H1 (cell line): ENCODE results near the gene CD58. TPM values are rescaled to one million over a fixed set of nuclear protein-coding genes. Genes with fewer than 3 reads are reported as not detected.

Source experiments
- CTCF ChIA-PET: fragments of 300-600 bp; sonication (Branson Sonifier 250); formaldehyde crosslinking; loops from one replicate; lab custom pipeline; 2021; ENCODE audit not compliant: partially characterized antibody; lab: Charles Lee
- POLR2A ChIA-PET: fragments of 300-600 bp; sonication (Branson Sonifier 250); formaldehyde crosslinking; loops from one replicate; lab custom pipeline; 2021; ENCODE audit warnings: inconsistent platforms; ENCODE audit not compliant: partially characterized antibody; lab: Charles Lee
- DNase-seq, 2 experiments: peaks; one replicate each; pipeline versions ENCODE4 v3.0.0 to v3.0.0-alpha.2; 2010 to 2022; ENCODE audit warnings: low spot score in 2 of 2, low read depth in 1 of 2, mixed read lengths in 1 of 2
- FAIRE-seq: peaks from 2 replicates; lab custom pipeline; 2011; peaks lifted over from hg19 to GRCh38; lab: Jason Lieb, UNC
- H2AFZ ChIP-seq: 2 replicates; pipeline ENCODE4 v1.8.1; 2012; ENCODE audit warnings: low read length, inconsistent platforms
- H2AK5ac ChIP-seq: 2 replicates; pipeline ENCODE4 v1.6.1; 2013; ENCODE audit warnings: low read depth, low read length
- H2BK120ac ChIP-seq: replicated peaks from 2 replicates; pipeline ENCODE3; 2013; ENCODE audit warnings: low read depth, low read length, inconsistent platforms
- H2BK12ac ChIP-seq: 2 replicates; pipeline ENCODE4 v1.6.1; 2013; ENCODE audit warnings: low read depth, low read length
- H2BK15ac ChIP-seq: 2 replicates; pipeline ENCODE4 v1.6.1; 2013; ENCODE audit warnings: low read length
- H2BK20ac ChIP-seq: 2 replicates; pipeline ENCODE4 v1.6.1; 2013; ENCODE audit warnings: low read length
- H2BK5ac ChIP-seq: 2 replicates; pipeline ENCODE4 v1.6.1; 2013; ENCODE audit warnings: low read depth, low read length
- H3K14ac ChIP-seq: 2 replicates; pipeline ENCODE4 v1.6.1; 2013; ENCODE audit warnings: inconsistent platforms; ENCODE audit not compliant: insufficient read length
- H3K18ac ChIP-seq: 2 replicates; pipeline ENCODE4 v1.6.1; 2013; ENCODE audit warnings: low read length; ENCODE audit errors: extremely low read depth
- H3K23ac ChIP-seq: 2 replicates; pipeline ENCODE4 v1.6.1; 2013; ENCODE audit warnings: inconsistent platforms; ENCODE audit not compliant: insufficient read length
- H3K23me2 ChIP-seq: 2 replicates; pipeline ENCODE4 v1.6.1; 2013; ENCODE audit warnings: low read depth, low read length
- H3K27ac ChIP-seq: 2 replicates; pipeline ENCODE4 v1.6.1; 2011; ENCODE audit warnings: low read depth, low read length, inconsistent platforms
- H3K27me3 ChIP-seq, 4 experiments: replicated peaks in 1 of 4; 1 replicate in 1 of 4; 2 replicates in 3 of 4; pipeline versions ENCODE4 v1.6.1 to v1.8.1; 2011 to 2013; ENCODE audit warnings: low read length in 3 of 4, mild to moderate bottlenecking in 3 of 4, inconsistent platforms in 2 of 4, mixed read lengths in 2 of 4, moderate library complexity in 1 of 4; ENCODE audit not compliant: control insufficient read depth in 3 of 4, insufficient read depth in 3 of 4; ENCODE audit errors: extremely low read depth in 1 of 4
- H3K36me3 ChIP-seq, 4 experiments: 2 replicates each; pipeline versions ENCODE4 v1.6.1 to v1.8.1; 2011 to 2013; ENCODE audit warnings: mild to moderate bottlenecking in 4 of 4, low read length in 3 of 4, moderate library complexity in 2 of 4, control low read depth in 1 of 4, inconsistent platforms in 1 of 4; ENCODE audit not compliant: insufficient read depth in 4 of 4, control insufficient read depth in 2 of 4
- H3K4ac ChIP-seq: replicated peaks from 2 replicates; pipeline ENCODE3; 2013; ENCODE audit warnings: low read length, low read depth, mixed read lengths, inconsistent platforms; ENCODE audit not compliant: insufficient read length
- H3K4me1 ChIP-seq, 4 experiments: replicated peaks in 1 of 4; 1 replicate in 1 of 4; 2 replicates in 3 of 4; pipeline versions ENCODE4 v1.6.1 to v1.8.1; 2011 to 2013; ENCODE audit warnings: low read length in 3 of 4, inconsistent platforms in 2 of 4, mixed read lengths in 1 of 4; ENCODE audit not compliant: insufficient read depth in 4 of 4, control insufficient read depth in 3 of 4
- H3K4me2 ChIP-seq, 2 experiments: 2 replicates each; pipeline versions ENCODE4 v1.6.1 to v1.8.1; 2011 to 2013; ENCODE audit warnings: low read depth in 2 of 2, low read length in 2 of 2, control low read depth in 1 of 2, inconsistent platforms in 1 of 2, mild to moderate bottlenecking in 1 of 2; ENCODE audit not compliant: insufficient read depth in 1 of 2
- H3K4me3 ChIP-seq, 4 experiments: fragments of 200-600, 300-600 bp in 1 of 4; sonication (generic), shearing (Covaris generic), sonication (Bioruptor Twin) in 1 of 4; 2 replicates each; pipeline versions ENCODE4 v1.5.1 to v1.8.1; 2011 to 2016; ENCODE audit warnings: low read length in 4 of 4, low read depth in 3 of 4, control low read depth in 2 of 4, inconsistent platforms in 2 of 4, mild to moderate bottlenecking in 2 of 4, mixed read lengths in 1 of 4, moderate library complexity in 1 of 4; ENCODE audit not compliant: insufficient read depth in 2 of 4; ENCODE audit errors: extremely low read depth in 1 of 4
- H3K56ac ChIP-seq: replicated peaks from 2 replicates; pipeline ENCODE3; 2013; ENCODE audit warnings: low read depth, mild to moderate bottlenecking, mixed read lengths, low read length, inconsistent platforms; ENCODE audit not compliant: insufficient read length
- H3K79me1 ChIP-seq: 2 replicates; pipeline ENCODE4 v1.6.1; 2013; ENCODE audit warnings: low read depth, low read length, control low read depth
- H3K79me2 ChIP-seq, 2 experiments: 2 replicates each; pipeline versions ENCODE4 v1.6.1 to v1.8.1; 2012 to 2013; ENCODE audit warnings: low read length in 2 of 2, mild to moderate bottlenecking in 2 of 2, inconsistent platforms in 1 of 2; ENCODE audit not compliant: insufficient read depth in 2 of 2, control insufficient read depth in 1 of 2
- H3K9ac ChIP-seq, 4 experiments: replicated peaks in 1 of 4; 1 replicate in 1 of 4; 2 replicates in 3 of 4; pipeline versions ENCODE4 v1.6.1 to v1.8.1; 2011 to 2013; ENCODE audit warnings: low read depth in 3 of 4, low read length in 3 of 4, control low read depth in 2 of 4, mild to moderate bottlenecking in 2 of 4, moderate library complexity in 2 of 4, inconsistent platforms in 1 of 4; ENCODE audit errors: extremely low read depth in 1 of 4
- H3K9me3 ChIP-seq, 2 experiments: 2 replicates each; pipeline versions ENCODE4 v1.6.1 to v1.8.1; 2012 to 2013; ENCODE audit warnings: mild to moderate bottlenecking in 2 of 2, moderate library complexity in 2 of 2, control low read depth in 1 of 2, inconsistent platforms in 1 of 2, low read depth in 1 of 2, low read length in 1 of 2, mixed read lengths in 1 of 2; ENCODE audit not compliant: insufficient read depth in 2 of 2
- H4K20me1 ChIP-seq, 2 experiments: replicated peaks in 1 of 2; 2 replicates each; pipeline versions ENCODE3 to v1.8.1; 2011 to 2013; ENCODE audit warnings: inconsistent platforms in 2 of 2, low read length in 2 of 2, mild to moderate bottlenecking in 1 of 2; ENCODE audit not compliant: insufficient read depth in 2 of 2, control insufficient read depth in 1 of 2
- H4K5ac ChIP-seq: 2 replicates; pipeline ENCODE4 v1.6.1; 2013; ENCODE audit warnings: low read length, low read depth, mixed read lengths, inconsistent platforms; ENCODE audit not compliant: insufficient read length
- H4K8ac ChIP-seq: 2 replicates; pipeline ENCODE4 v1.8.0; 2013; ENCODE audit warnings: mild to moderate bottlenecking, moderate library complexity, low read length, inconsistent platforms; ENCODE audit not compliant: insufficient read depth; ENCODE audit errors: extremely low read depth
- H4K91ac ChIP-seq: replicated peaks from 2 replicates; pipeline ENCODE3; 2013; ENCODE audit warnings: low read length, mixed read lengths, inconsistent platforms; ENCODE audit not compliant: insufficient read length
- CTCF ChIP-seq, 3 experiments: IDR thresholded peaks; 1 replicate in 2 of 3; 2 replicates in 1 of 3; pipeline versions ENCODE4 v1.5.1 to v1.6.1; 2011; ENCODE audit warnings: low read length in 3 of 3, mild to moderate bottlenecking in 3 of 3, inconsistent platforms in 2 of 3, low read depth in 1 of 3, moderate library complexity in 1 of 3; ENCODE audit not compliant: insufficient read depth in 1 of 3; ENCODE audit errors: control extremely low read depth in 1 of 3
- MAX ChIP-seq: IDR thresholded peaks from 2 replicates; pipeline ENCODE4 v1.6.1; 2012; ENCODE audit warnings: inconsistent platforms
- NANOG ChIP-seq: IDR thresholded peaks from 2 replicates; pipeline ENCODE4 v1.6.1; 2011; ENCODE audit warnings: low read length, low read depth, mild to moderate bottlenecking, inconsistent platforms; ENCODE audit not compliant: insufficient read depth, poor library complexity, severe bottlenecking
- PHF8 ChIP-seq: fragments of 200-600 bp; sonication (generic); conservative IDR thresholded peaks from 2 replicates; pipeline ENCODE4 v1.7.1; 2012; ENCODE audit warnings: low read depth, mild to moderate bottlenecking, inconsistent platforms, low read length, moderate library complexity
- RAD21 ChIP-seq, 2 experiments: IDR thresholded peaks in 1 of 2; conservative IDR thresholded peaks in 1 of 2; 2 replicates each; pipeline ENCODE4 v1.6.1; 2011; ENCODE audit warnings: low read depth in 2 of 2, low read length in 2 of 2, improper control_type of control experiment in 1 of 2, inconsistent platforms in 1 of 2, mild to moderate bottlenecking in 1 of 2, moderate library complexity in 1 of 2
- SP1 ChIP-seq: IDR thresholded peaks from 2 replicates; pipeline ENCODE4 v1.6.1; 2011; ENCODE audit warnings: low read depth, low read length
- USF2 ChIP-seq: IDR thresholded peaks from 2 replicates; pipeline ENCODE4 v1.6.1; 2011; ENCODE audit warnings: low read length, improper control_type of control experiment
- WGBS, 2 experiments: shearing (Covaris generic) in 1 of 2; methylation state at CpG; one replicate each; pipeline versions ENCODE4 v1.1.6 to v1.1.7; 2013 to 2015; ENCODE audit warnings: low lambda C conversion rate in 2 of 2, mixed read lengths in 2 of 2, inconsistent platforms in 1 of 2, low coverage in 1 of 2, missing lambda C conversion rate in 1 of 2; ENCODE audit not compliant: insufficient replicate concordance in 2 of 2, insufficient coverage in 1 of 2, insufficient read length in 1 of 2; ENCODE audit errors: extremely low coverage in 1 of 2, missing lambda C conversion rate in 1 of 2; 5-methylcytosine and 5-hydroxymethylcytosine counted together
- polyA plus RNA-seq, 7 experiments: library from polyadenylated mRNA; depleted of rRNA in 3 of 7; stranded (reverse) in 5 of 7; unstranded in 2 of 7; fragments of >200 nt in 5 of 7; fragments of 200-250 nt in 2 of 7; gene quantifications; 1 replicate in 5 of 7; 2 replicates in 1 of 7; 4 replicates in 1 of 7; pipeline versions ENCODE4 v1.2.1 to v1.2.3, GENCODE V29; 2011 to 2013; ENCODE audit warnings: missing spikeins in 2 of 7, mixed read lengths in 2 of 7
- total RNA-seq: library from RNA; stranded (reverse); fragmentation: NEBNext Ultra II Directional; extraction: Animal tissue kit (Norgen Biotek cat#: 25700); gene quantifications from 2 replicates; pipeline ENCODE4 v1.2.1, GENCODE V29; 2021

Gene CD58
- total and polyA plus RNA-seq, 2 of the 8 experiments (the other 6 are each of a cell fraction or from before 2014, with no cell fraction given) = 5.3 to 5.5 TPM

GRCh38 chr1:116574581-116575291, 3.9 kb upstream of the CD58 start:
- H2BK12ac ChIP-seq = no peak overlapping the region
- no peaks in the 10 kb centered on the region for H4K20me1 ChIP-seq
- H3K4me1 ChIP-seq = peaks cover 0 to 18% (median 6%) of the 10 kb centered on the region in 4 experiments; a peak in 5 of 7 replicates
- H2BK20ac ChIP-seq = no peak overlapping the region
- H3K14ac ChIP-seq = no peak overlapping the region
- FAIRE-seq (no peak), DNase-seq (no peak)
- 48% methylated on average over 11 of the region's 11 CpGs; no CpG with 5 or more reads in 1 of the 2 experiments for WGBS, 2 experiments
- no peaks in the 10 kb centered on the region for H3K79me2 ChIP-seq
- H3K56ac ChIP-seq = no peak overlapping the region
- no peak overlapping the region for H4K8ac ChIP-seq
- H3K23me2 ChIP-seq = peaks cover 9% of the 10 kb centered on the region; the same call in 1 of the 2 replicates
- no peak overlapping the region for H3K27ac ChIP-seq
- no peak overlapping the region for H2BK5ac ChIP-seq
- no peak overlapping the region for H4K91ac ChIP-seq
- no peak overlapping the region for H4K5ac ChIP-seq
- H3K4me2 ChIP-seq = no peak overlapping the region
- peaks cover 0 to 4% (median 0%) of the 10 kb centered on the region in 4 experiments; a peak in 1 of 7 replicates for H3K27me3 ChIP-seq
- no peak overlapping the region for H2BK120ac ChIP-seq
- no peak overlapping the region for H2BK15ac ChIP-seq
- no peak overlapping the region for H3K4me3 ChIP-seq
- no peak overlapping the region for H3K4ac ChIP-seq
- CTCF ChIA-PET = interaction anchor here (0.6 to 5.6 kb wide), 32 partner anchors 10 to 485 kb away, joined by 3 to 46 read pairs (median 4); partner anchors contain the start of gene TTF2
- POLR2A ChIA-PET = interaction anchor here (0.7 kb wide), 1 partner anchor 29 kb away, joined by 3 read pairs; no protein-coding TSS in a partner anchor
- no peak overlapping the region for H2AK5ac ChIP-seq
- H3K79me1 ChIP-seq = no peaks in the 10 kb centered on the region
- H2AFZ ChIP-seq = no peak overlapping the region
- no peak overlapping the region for H3K23ac ChIP-seq
- H3K36me3 ChIP-seq = peaks cover 0 to 5% (median 0%) of the 10 kb centered on the region in 4 experiments; a peak in 2 of 8 replicates
- no peak overlapping the region for H3K18ac ChIP-seq
- no peak overlapping the region for H3K9ac ChIP-seq
- H3K9me3 ChIP-seq = no peaks in the 10 kb centered on the region
- TF ChIP-seq RAD21 (IDR thresholded peaks at IDR 0.05 in 1 of 2, conservative IDR thresholded peaks at IDR 0.05 in 1 of 2; ENCODE audit: low read depth in 2 of 2, low read length in 2 of 2) (peak; percentile 92 to 94), CTCF (IDR thresholded peaks at IDR 0.05; ENCODE audit: control extremely low read depth in 1 of 3, insufficient read depth in 1 of 3, low read depth in 1 of 3, low read length in 3 of 3) (peak; percentile 57 to 86 (median 84)), SP1 (no peak), MAX (no peak), NANOG (no peak), USF2 (no peak), PHF8 (no peak)
